Erythroblast (primary cell): ENCODE results near the gene AHCY.
"Not testable (repeated sequence)": the region's sequence is repeated elsewhere in the genome, so short reads cannot be mapped to it uniquely, and the experiment has no call there.

Experiments used
- GATA1 ChIP-seq: IDR thresholded peaks from 2 replicates; pipeline ENCODE4 v1.6.1; 2011; ENCODE audit warnings: low read depth, mild to moderate bottlenecking, control low read depth, low read length, moderate library complexity
- POLR2A ChIP-seq: IDR thresholded peaks from 2 replicates; pipeline ENCODE4 v1.6.1; 2011; ENCODE audit warnings: mild to moderate bottlenecking, low read length

DNA sequence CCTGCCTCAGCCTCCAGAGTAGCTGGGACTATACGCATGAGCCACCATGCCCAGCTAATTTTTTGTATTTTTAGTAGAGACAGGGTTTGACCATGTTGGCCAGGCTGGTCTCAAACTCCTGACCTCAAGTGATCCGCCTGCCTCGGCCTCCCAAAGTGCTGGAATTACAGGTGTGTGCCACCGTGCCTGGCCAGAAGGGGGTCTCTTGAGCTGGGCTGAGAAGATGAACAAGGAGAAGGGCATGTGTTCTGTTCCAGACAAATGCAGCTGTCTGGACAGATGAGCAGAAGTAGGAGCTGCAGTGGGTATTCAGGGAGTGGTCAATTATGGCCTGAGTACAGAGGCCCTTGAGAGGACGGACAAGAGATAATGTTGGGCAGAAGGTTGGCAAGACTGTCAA lies 15.7 kb downstream of the AHCY start:
- TF ChIP-seq POLR2A, GATA1: not testable (repeated sequence)
